ENCODE data around the gene EXTL1.

EXTL1 gene

GRCh38 chr1:26009796-26010447 is 11.7 kb upstream of the EXTL1 start:
- H3K4me3 ChIP-seq (ENCODE audit: low read depth, low read length) = no peak overlapping the region
- peak; percentile 51 for DNase-seq (ENCODE audit: low read depth)
- peak; percentile 12 for TF ChIP-seq CTCF (IDR thresholded peaks at IDR 0.05; ENCODE audit: insufficient read depth, low read depth, low read length, missing control alignments)

GRCh38 chr1:26010825-26011224 is 10.8 kb upstream of the EXTL1 start:
- DNase-seq (ENCODE audit: low read depth) = no peak
- TF ChIP-seq CTCF (IDR thresholded peaks at IDR 0.05; ENCODE audit: insufficient read depth, low read depth, low read length, missing control alignments) = no peak
- H3K4me3 ChIP-seq (ENCODE audit: low read depth, low read length) = no peak overlapping the region

GRCh38 chr1:26012864-26013263 is 8.7 kb upstream of the EXTL1 start:
- H3K4me3 ChIP-seq (ENCODE audit: low read depth, low read length) = no peak overlapping the region
- no peak for DNase-seq (ENCODE audit: low read depth)
- TF ChIP-seq CTCF (IDR thresholded peaks at IDR 0.05; ENCODE audit: insufficient read depth, low read depth, low read length, missing control alignments) = no peak

- TF ChIP-seq CTCF (IDR thresholded peaks at IDR 0.05; ENCODE audit: insufficient read depth, low read depth, low read length, missing control alignments) = no peak
- H3K4me3 ChIP-seq (ENCODE audit: low read depth, low read length) = no peak overlapping the region
- no peak for DNase-seq (ENCODE audit: low read depth)
These were observed 7.4 kb upstream of the EXTL1 start for GRCh38 chr1:26014179-26014578.

- no peak for DNase-seq (ENCODE audit: low read depth)
- H3K4me3 ChIP-seq (ENCODE audit: low read depth, low read length) = no peak overlapping the region
- TF ChIP-seq CTCF (IDR thresholded peaks at IDR 0.05; ENCODE audit: insufficient read depth, low read depth, low read length, missing control alignments) = no peak
These were observed 6.2 kb upstream of the EXTL1 start for GRCh38 chr1:26015358-26015757.

- no peak for DNase-seq (ENCODE audit: low read depth)
- H3K4me3 ChIP-seq (ENCODE audit: low read depth, low read length) = no peak overlapping the region
- no peak for TF ChIP-seq CTCF (IDR thresholded peaks at IDR 0.05; ENCODE audit: insufficient read depth, low read depth, low read length, missing control alignments)
These were observed 5.2 kb upstream of the EXTL1 start for GRCh38 chr1:26016258-26016952.
